GM19455 (cell line): ENCODE data around the gene CHRNA9.
"Not testable (repeated sequence)": the region's sequence is repeated elsewhere in the genome, so short reads cannot be mapped to it uniquely, and the experiment has no call there.

Experiments
- ATAC-seq: cut with Tn5 transposase; IDR thresholded peaks from one replicate; pipeline ENCODE4 v1.9.1; 2021; ENCODE audit not compliant: unreplicated experiment

Gene CHRNA9

DNA sequence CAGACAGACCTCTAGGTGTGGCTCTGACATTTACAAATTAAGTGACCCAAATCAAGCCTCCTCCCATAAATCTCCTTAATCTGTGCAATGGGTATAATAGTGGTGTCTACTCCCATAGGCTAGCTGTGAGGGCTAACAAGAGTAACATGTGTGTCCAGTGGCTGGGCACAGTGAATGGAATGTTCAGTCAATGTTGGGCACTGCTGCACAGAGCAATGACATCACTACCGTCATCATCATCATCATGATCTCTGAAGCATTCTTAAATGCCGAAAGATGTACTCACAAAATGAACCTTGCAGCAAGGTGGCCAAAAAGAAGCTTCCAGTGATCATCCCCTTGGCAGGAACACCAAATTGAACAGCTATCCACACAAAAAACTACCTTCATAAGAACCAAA lies 43.5 kb downstream of the CHRNA9 start:
- no peak for ATAC-seq

DNA sequence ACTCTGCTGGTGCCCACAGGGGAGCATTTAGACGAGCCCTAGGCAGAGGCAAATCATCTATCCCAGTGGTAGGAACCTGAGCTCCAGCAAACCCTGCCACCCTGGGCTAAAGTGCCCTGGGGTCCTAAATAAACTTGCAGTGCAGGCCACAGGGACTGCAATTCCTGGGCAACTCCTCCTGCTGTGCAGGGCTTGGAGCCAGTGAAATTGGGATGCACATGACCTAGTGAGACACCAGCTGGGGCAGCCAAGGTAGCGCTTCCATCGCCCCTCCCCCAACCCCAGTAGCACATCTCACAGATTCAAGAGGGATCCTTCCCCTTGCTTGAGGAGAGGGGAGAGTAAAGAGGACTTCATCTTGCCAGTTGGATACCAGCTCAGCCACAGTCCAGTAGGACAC lies 44.1 kb downstream of the CHRNA9 start:
- no peak for ATAC-seq

DNA sequence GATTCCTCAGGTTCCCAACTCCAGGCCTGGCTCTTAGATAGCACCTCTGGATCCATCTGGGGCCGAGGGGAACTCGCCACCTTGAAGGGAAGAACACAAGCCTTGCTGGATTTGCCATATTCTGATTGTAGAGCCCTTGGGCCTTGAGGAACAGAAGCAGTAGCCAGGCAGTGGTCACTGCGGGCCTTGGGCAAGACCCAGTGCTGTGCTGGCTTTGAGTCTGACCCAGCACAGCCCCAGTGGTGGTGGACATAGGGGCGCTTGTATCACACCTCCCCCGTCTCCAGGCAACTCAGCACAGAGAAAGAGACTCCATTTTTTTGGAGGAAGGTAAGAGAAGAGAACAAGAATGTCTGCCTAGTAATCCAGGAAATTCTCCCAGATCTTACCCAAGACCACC lies 45.5 kb downstream of the CHRNA9 start:
- ATAC-seq = no peak

DNA sequence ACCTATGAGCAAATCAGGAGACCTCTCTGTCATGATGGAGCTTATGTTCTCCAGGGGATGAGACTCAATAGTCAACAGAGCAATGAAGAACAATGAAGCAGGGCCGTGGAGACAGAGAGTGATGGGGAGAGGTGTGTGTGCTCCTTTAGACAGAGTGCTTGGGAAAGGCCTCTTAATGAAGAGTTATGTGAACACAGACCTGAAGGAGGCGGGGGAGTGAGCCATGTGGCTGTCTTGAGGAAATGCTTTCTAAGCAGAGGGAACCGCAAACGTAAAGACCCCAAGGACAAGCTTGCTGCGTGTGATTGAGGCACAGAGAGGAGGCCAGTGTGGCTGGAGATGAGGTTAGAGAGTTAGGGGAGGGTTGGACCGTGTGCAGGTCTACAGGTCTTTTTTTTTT lies 53.1 kb downstream of the CHRNA9 start:
- no peak for ATAC-seq

DNA sequence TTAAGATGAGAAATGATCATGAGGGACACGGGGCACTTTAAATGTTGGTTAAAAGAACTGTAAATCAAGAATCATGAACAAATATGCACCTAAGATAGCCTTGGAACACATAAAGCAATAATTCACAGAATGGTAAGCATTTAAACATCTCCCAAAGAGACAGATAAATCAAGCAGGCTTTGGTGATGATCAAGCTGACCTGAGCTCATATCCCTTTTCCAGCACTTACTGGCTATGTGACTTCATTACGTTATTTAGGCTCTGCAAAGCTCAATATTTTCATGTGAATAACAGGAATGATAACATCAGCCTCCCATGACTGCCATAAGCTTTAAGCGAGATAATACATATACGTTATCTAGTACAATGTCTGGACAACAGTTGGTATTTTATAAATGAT lies 54.9 kb downstream of the CHRNA9 start:
- no peak for ATAC-seq

DNA sequence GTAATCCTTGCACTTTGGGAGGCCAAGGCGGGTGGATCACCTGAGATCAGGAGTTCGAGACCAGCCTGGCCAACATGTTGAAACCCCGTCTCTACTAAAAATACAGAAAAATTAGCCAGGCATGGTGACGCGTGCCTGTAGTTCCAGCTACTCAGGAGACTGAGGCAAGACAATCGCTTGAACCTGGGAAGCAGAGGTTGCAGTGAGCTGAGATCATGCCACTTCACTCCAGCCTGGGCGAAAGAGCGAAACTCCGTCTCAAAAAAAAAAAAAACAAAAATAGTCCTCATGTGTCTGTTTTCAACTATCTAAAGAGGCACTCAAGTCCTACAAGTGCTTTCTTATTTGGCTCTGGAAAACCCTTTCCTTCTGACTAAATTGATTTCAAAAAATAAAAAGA lies 57.1 kb downstream of the CHRNA9 start:
- not testable (repeated sequence) for ATAC-seq

DNA sequence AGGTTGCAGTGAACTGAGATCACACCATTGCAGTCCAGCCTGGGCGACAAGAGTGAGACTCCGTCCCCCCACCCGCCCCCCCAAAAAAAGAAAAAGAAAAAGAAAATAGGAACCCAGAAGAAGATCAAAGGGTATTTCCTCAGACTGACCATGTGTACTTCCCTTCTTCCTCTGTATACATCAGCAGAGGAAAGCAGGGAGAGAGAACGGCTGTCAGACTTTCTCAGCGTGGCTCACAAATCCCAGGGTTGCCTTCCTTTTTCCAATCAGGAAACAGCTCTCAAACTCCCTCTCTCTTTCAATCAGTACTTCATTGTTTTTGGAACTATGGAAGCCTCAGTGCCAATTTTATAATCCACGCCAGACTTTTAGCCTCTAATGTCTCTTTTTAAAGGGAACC lies 59.1 kb downstream of the CHRNA9 start:
- ATAC-seq = no peak

DNA sequence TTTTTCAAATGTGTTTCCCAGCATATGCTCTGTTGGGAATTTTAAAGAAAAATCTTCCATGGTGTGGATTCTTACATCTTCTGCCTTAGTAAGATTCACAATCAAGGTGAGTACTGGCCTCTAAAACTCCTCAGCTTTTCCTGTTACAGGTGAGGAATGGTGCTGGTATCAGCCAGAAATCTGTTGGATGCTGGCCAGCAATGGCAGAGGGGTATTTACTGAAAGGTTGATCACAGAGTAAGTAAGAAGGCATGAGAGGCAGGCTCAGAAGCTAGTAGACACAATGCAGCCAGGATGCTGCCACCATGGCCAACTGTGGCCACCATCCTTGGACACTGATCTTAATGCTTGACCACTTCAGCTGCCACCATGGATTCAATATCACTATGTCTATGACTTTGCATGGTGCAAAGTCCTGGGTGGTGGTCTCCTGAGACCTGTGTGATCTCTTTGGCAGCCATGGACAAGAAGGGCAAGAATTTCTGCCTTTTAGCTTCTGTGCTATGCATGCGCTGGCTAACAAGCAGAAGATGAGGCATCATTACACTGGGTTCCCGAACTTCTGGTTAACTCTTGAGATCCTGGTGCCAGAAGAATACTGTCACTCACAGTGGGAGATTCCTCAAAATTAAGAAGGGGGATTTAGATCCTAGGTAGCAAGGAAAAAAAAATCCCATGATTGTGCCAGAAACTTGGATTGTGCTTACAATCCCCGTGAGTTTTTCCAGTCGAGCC lies 60.2 kb downstream of the CHRNA9 start:
- no peak for ATAC-seq

DNA sequence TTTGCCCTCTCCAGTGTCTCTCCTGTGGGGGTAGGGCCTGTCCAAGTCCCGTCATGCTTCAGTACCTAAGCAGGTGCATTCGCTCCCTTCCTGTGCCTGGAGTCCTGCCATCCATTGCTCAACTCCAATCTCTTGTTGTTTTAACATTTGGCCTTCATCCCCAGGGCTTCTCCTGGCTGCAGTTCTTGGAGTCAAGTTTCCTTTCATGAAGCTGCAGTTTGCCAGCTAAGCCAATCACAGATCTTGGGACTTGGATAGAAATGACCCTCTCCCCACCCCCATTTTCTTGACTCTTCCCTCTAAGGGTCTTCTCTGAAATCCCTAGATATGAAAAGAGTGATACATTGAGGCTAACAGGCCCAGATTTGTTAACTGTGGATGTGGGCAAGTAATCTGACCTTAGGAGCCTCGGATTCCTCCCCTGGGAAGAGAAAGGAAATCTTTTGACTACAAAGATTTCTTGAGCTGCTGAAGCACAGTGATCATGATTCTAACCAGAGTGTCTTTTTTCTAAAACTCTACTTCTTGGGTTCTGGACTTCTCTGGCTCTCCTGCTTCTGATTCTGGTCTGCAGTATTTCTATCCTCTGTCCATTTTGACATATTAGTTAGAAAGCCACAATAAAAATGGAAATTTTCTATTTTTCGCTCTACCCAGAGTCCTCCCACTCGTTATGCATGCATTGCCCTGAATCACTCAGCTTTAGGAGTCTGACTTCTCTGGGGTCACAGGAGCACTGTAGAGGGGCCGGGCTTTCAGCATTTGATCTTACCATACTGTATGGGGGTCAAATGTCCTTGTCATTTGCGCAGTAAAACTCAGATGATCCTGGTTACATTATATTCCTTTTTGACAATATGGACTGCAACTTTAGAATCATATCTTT lies 61.0 kb downstream of the CHRNA9 start:
- ATAC-seq = no peak

DNA sequence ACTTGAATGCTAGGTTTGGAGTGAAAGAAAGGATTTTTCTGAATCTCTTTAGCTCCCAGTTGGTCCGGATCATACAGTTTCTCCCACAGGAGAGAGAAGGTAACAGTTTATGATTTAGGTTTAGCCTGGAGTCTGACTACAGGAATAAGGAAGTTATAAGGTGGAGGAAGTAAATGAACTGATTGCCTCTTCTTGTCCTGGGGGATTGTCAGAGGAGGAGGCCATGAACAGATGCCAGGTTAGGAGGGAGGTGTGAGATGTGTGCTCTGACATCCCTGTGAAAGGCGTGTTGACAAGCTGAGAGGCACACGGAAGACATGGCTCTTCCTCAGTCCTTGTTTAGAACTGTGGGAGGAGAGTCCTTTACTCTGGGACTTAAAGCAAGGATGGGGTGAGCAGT lies 64.4 kb downstream of the CHRNA9 start:
- ATAC-seq = no peak

DNA sequence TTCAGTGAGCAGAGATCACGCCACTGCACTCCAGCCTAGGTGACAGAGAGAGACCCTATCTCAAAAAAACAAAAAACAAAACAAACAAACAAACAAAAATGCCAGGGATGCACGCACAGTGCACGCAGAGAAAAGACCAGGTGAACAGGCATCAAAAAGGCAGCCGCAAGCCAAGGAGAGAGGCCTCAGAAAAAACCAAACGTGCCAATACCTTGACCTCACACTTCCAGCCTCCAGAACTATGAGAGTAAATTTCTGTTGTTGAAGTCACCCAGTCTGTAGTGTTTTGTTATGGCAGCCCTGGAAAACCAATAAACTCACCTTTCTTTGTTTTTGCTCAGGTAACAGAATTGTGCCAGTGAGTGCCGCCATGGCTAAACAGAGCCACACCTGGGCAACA lies 66.0 kb downstream of the CHRNA9 start:
- ATAC-seq = no peak

DNA sequence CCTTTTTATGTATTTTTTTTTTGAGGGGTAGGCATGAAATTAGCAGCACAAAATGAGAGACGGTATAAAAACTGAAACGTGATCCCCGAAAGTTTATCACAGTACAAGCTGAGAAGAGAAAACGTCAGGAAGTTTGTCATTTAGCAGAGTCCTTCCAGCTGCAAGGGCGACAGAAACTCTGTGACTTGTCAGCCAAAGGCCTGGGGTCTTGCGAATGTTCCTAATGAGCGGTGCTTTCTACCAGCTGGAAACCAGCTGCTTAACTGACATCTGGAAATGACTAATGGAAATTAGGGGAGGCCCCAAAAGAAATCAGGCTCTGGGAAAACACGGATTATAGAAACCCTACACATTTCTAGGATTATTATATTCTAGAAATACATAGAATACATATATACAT lies 66.5 kb downstream of the CHRNA9 start:
- ATAC-seq = no peak

DNA sequence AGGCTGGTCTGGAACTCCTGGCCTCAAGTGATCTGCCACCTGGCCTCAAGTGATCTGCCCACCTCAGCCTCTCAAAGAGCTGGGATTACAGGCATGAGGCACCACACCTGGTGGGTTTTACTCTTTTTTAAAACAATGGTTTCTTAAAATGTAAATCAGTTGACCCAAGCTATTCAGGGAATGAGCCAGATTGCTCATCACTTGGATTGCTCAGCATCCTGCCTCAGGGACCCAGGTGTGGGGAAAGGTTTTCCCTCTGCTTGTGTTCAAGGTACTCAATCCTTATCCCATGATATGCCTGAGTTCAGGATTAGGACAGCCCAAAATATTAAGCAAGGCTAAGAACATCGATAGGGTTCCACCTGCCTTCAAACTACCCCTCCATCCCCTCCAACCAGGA lies 67.4 kb downstream of the CHRNA9 start:
- ATAC-seq = no peak

DNA sequence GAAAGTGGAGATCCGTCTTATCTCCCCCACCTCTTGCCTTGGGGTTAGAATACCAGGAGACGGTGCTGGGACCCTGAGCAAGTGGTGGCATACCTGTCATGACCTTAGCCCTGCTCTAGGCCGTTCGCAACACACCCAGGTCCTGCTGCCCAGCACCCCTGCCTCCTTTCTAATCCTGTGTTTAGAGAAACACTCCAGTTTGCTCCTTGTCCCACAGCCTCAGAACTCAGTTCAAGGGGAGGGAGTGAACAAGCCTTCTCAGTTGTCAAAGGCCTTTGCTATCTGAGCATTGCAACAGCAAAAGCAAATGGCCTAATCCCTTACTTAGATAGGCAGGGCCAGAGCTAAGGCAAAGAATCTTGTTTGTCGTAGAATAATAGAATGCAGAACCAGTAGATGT lies 67.9 kb downstream of the CHRNA9 start:
- no peak for ATAC-seq
